ENCODE data around the gene HBA2. TPM values are rescaled to one million over a fixed set of nuclear protein-coding genes. Genes with fewer than 3 reads are reported as not detected.

Gene HBA2
- total RNA-seq, 1 experiment from 2014 or later = not detected

- no peak overlapping the region for H2BK5ac ChIP-seq (ENCODE audit: insufficient read length, low read length)
- DNase-seq = no peak
- peaks cover 27 to 47% (median 42%) of the 10 kb centered on the region in 3 experiments for H3K36me3 Mint-ChIP-seq (ENCODE audit: insufficient read depth in 1 of 3, low read depth in 3 of 3)
These were observed 13.0 kb downstream of the HBA2 start for GRCh38 chr16:185691-186090.

More at GRCh38 chr16:185691-186090, 13.0 kb downstream of the HBA2 start:
- Histone ChIP-seq H3K4ac (ENCODE audit: low read depth, low read length) (no peak overlapping the region), H3K4me2 (ENCODE audit: insufficient read depth, insufficient read length, low read length) (no peak overlapping the region), H3K27me3 (ENCODE audit: insufficient read depth, low read length) (no peaks in the 10 kb centered on the region), H2AK5ac (ENCODE audit: insufficient read length, low read length) (no peak overlapping the region), H3K79me2 (ENCODE audit: insufficient read depth, low read length) (no peaks in the 10 kb centered on the region), H4K5ac (ENCODE audit: insufficient read length, low read depth, low read length) (no peak overlapping the region), H3K27ac (ENCODE audit: insufficient read length, low read depth, low read length) (no peak overlapping the region), H3K14ac (ENCODE audit: insufficient read depth, low read length) (no peak overlapping the region), H2BK12ac (ENCODE audit: insufficient read length, low read depth, low read length) (no peak overlapping the region), H3K9ac (ENCODE audit: extremely low read depth, insufficient read length, low read length) (no peak overlapping the region), H2BK20ac (ENCODE audit: low read depth, low read length, poor library complexity, severe bottlenecking) (no peak overlapping the region), H2AFZ (ENCODE audit: low read length) (no peak overlapping the region), H3K23me2 (ENCODE audit: insufficient read length, low read depth, low read length, poor library complexity, severe bottlenecking) (peaks cover 5% of the 10 kb centered on the region), H3K79me1 (ENCODE audit: insufficient read depth, low read depth, low read length, poor library complexity, severe bottlenecking) (no peaks in the 10 kb centered on the region), H2BK15ac (ENCODE audit: low read depth, low read length) (no peak overlapping the region), H3K18ac (ENCODE audit: insufficient read length, low read depth, low read length) (no peak overlapping the region), H2BK120ac (ENCODE audit: low read depth, low read length, poor library complexity, severe bottlenecking) (no peak overlapping the region), H3K23ac (ENCODE audit: insufficient read length, low read depth, low read length) (no peak overlapping the region), H4K20me1 (ENCODE audit: control insufficient read depth, insufficient read depth, insufficient read length) (no peaks in the 10 kb centered on the region), H4K91ac (ENCODE audit: insufficient read length, low read depth, low read length) (no peak overlapping the region), H3K56ac (ENCODE audit: insufficient read length, low read depth, low read length) (no peak overlapping the region), H4K8ac (replicated peaks; ENCODE audit: insufficient read length, low read depth, low read length) (no peak overlapping the region), H3K9me3 (ENCODE audit: control insufficient read depth, low read depth, low read length) (no peaks in the 10 kb centered on the region), H3T11ph (ENCODE audit: low read length) (no peak overlapping the region), H3K4me1 (ENCODE audit: insufficient read depth, low read length) (no peaks in the 10 kb centered on the region)
- Mint-ChIP-seq H3K9me3 (no peaks in the 10 kb centered on the region; a peak in 1 of 5 replicates), H3K4me3 (no peak overlapping the region), H3K27ac (peak overlapping the region; percentile 53 to 94 (median 73); a peak in 5 of 7 replicates), H3K27me3 (ENCODE audit: low read depth) (peaks cover 4% of the 10 kb centered on the region), H3K4me1 (no peaks in the 10 kb centered on the region)
- WGBS (ENCODE audit: extremely low coverage, insufficient read length, low lambda C conversion rate) = no CpG with 5 or more reads among the region's 11 CpGs
- no peak for TF ChIP-seq CTCF (conservative IDR thresholded peaks at IDR 0.05)
